K562 (cell line): ENCODE data around the gene GPR42. TPM values are rescaled to one million over a fixed set of nuclear protein-coding genes. Genes with fewer than 3 reads are reported as not detected.

Experiments used
- ATAC-seq: fragments of 200-7000 bp; cut with Tn5 transposase; 3 replicates; pipeline ENCODE4 v1.9.1; 2020; ENCODE audit warnings: moderate library complexity
- BruUV-seq: library from RNA; stranded (reverse); fragments of 400-500 nt; replicated peaks from 2 replicates; lab custom pipeline; 2021; lab: Mats Ljungman, UMichigan
- CTCF ChIA-PET: fragments of 300-600 bp; formaldehyde crosslinking; extraction: SDS; loops from one replicate; lab custom pipeline; 2021; ENCODE audit warnings: low intra/inter-chr PET ratio; lab: Yijun Ruan, JAX
- POLR2A ChIA-PET: fragments of 300-600, 350-650 bp; sonication (Branson Sonifier 250); formaldehyde crosslinking; extraction: SDS; loops from one replicate; lab custom pipeline; 2021; ENCODE audit warnings: antibody characterized with exemption, inconsistent platforms; lab: Yijun Ruan, JAX
- DNase-seq, 4 experiments: peaks; one replicate each; pipeline versions ENCODE4 v3.0.0 to v3.0.0-alpha.2; 2011 to 2018; ENCODE audit warnings: low spot score in 3 of 4, mixed read lengths in 3 of 4; ENCODE audit errors: extremely low read depth in 1 of 4
- FAIRE-seq: peaks from 2 replicates; lab custom pipeline; 2011; peaks lifted over from hg19 to GRCh38; lab: Jason Lieb, UNC
- H2AFZ ChIP-seq: 2 replicates; pipeline ENCODE4 v1.6.0; 2011; ENCODE audit warnings: low read depth, low read length, control low read depth, inconsistent platforms
- H3K27ac ChIP-seq: fragments of 200-600 bp; 3 replicates; pipeline ENCODE4 v1.8.0; 2011; ENCODE audit warnings: low read depth, mild to moderate bottlenecking, control low read depth, inconsistent platforms, low read length, moderate library complexity, mixed read lengths; ENCODE audit errors: extremely low read depth
- H3K27me3 ChIP-seq, 2 experiments: fragments of 300-600 bp in 1 of 2; 2 replicates in 1 of 2; 3 replicates in 1 of 2; pipeline versions ENCODE4 v1.6.0 to v1.8.0; 2011; ENCODE audit warnings: inconsistent platforms in 2 of 2, low read length in 2 of 2, mild to moderate bottlenecking in 1 of 2, mixed read lengths in 1 of 2, moderate library complexity in 1 of 2; ENCODE audit not compliant: control insufficient read depth in 2 of 2, insufficient read depth in 2 of 2
- H3K36me3 ChIP-seq: fragments of 300-600 bp; 3 replicates; pipeline ENCODE4 v1.8.0; 2011; ENCODE audit warnings: mild to moderate bottlenecking, low read length, inconsistent platforms; ENCODE audit not compliant: control insufficient read depth, insufficient read depth
- H3K4me1 ChIP-seq, 2 experiments: fragments of 200-600 bp in 1 of 2; replicated peaks in 1 of 2; 2 replicates in 1 of 2; 3 replicates in 1 of 2; pipeline versions ENCODE4 v1.5.1 to v1.8.0; 2011; ENCODE audit warnings: inconsistent platforms in 2 of 2, low read length in 2 of 2, mild to moderate bottlenecking in 1 of 2, mixed read lengths in 1 of 2, moderate library complexity in 1 of 2; ENCODE audit not compliant: control insufficient read depth in 2 of 2, insufficient read depth in 2 of 2
- H3K4me2 ChIP-seq: 2 replicates; pipeline ENCODE4 v1.6.1; 2011; ENCODE audit warnings: low read length, control low read depth, inconsistent platforms, mixed read lengths; ENCODE audit not compliant: insufficient read depth
- H3K4me3 ChIP-seq: fragments of 200-600 bp; sonication (generic), shearing (Covaris generic); 2 replicates; pipeline ENCODE4 v1.5.1; 2016; ENCODE audit warnings: control low read depth, inconsistent platforms
- H3K79me2 ChIP-seq: fragments of 200-600 bp; 3 replicates; pipeline ENCODE4 v1.8.0; 2011; ENCODE audit warnings: low read length, inconsistent platforms; ENCODE audit not compliant: control insufficient read depth, insufficient read depth
- H3K9ac ChIP-seq, 2 experiments: 2 replicates each; pipeline versions ENCODE4 v1.6.0 to v1.6.1; 2011; ENCODE audit warnings: low read depth in 2 of 2, low read length in 2 of 2, control low read depth in 1 of 2, inconsistent platforms in 1 of 2, mild to moderate bottlenecking in 1 of 2, mixed read lengths in 1 of 2; ENCODE audit not compliant: insufficient read depth in 1 of 2
- H3K9me1 ChIP-seq: one replicate; pipeline ENCODE4 v1.6.0; 2011; ENCODE audit warnings: inconsistent platforms, mild to moderate bottlenecking, low read length, moderate library complexity; ENCODE audit not compliant: control insufficient read depth, insufficient read depth
- H3K9me3 ChIP-seq: replicated peaks from 2 replicates; pipeline ENCODE4 v1.5.1; 2011; ENCODE audit warnings: low read depth, low read length, inconsistent platforms; ENCODE audit not compliant: control insufficient read depth, insufficient read depth
- H4K20me1 ChIP-seq: replicated peaks from 2 replicates; pipeline ENCODE4 v1.6.1; 2011; ENCODE audit warnings: low read length, inconsistent platforms, mixed read lengths; ENCODE audit not compliant: control insufficient read depth, insufficient read depth
- WGBS: fragments of 100-300 bp; shearing (Covaris generic); methylation state at CpG from one replicate; pipeline ENCODE4 v1.1.6; 2016; ENCODE audit warnings: low coverage, mixed read lengths; ENCODE audit not compliant: insufficient coverage; ENCODE audit errors: missing lambda C conversion rate; 5-methylcytosine and 5-hydroxymethylcytosine counted together
- in situ Hi-C: fragments of 300-500 bp; cut with MboI; formaldehyde crosslinking; loops from 4 replicates; pipeline ENCODE4 v1.15.0; 2018; ENCODE audit warnings: inconsistent platforms, mixed read lengths
- intact Hi-C: fragments of 100-400 bp; cut with micrococcal nuclease; formaldehyde crosslinking; loops from 2 replicates; pipeline ENCODE4 v1.14.2; 2022
- polyA plus RNA-seq, 8 experiments: library from polyadenylated mRNA; depleted of rRNA in 4 of 8; stranded (reverse) in 5 of 8; unstranded in 3 of 8; fragments of >200 nt; fragmentation: Nextera tagmentation in 2 of 8; fragmentation: Illumina TruSeq in 1 of 8; extraction: Ambion mirVana in 2 of 8; extraction: Trizol in 1 of 8; gene quantifications; 2 replicates each; pipeline versions ENCODE4 v1.2.1 to v1.2.3, GENCODE V29; 2011 to 2014; ENCODE audit warnings: inconsistent platforms in 1 of 8, missing spikeins in 1 of 8
- total RNA-seq, 7 experiments: library from RNA; depleted of rRNA in 6 of 7; stranded (reverse); fragments of >200 nt in 6 of 7; fragmentation: Illumina TruSeq in 2 of 7; extraction: Trizol in 2 of 7; gene quantifications; 2 replicates each; pipeline versions ENCODE4 v1.2.1 to v1.2.3, GENCODE V29; 2011 to 2021; ENCODE audit warnings: low replicate concordance in 1 of 7
- TF ChIP-seq, protein P1 (sequence below), 3 experiments: IDR thresholded peaks in 2 of 3; conservative IDR thresholded peaks in 1 of 3; 2 replicates each; pipeline ENCODE4 v1.5.1; 2011 to 2012; ENCODE audit warnings: low read length in 3 of 3, mild to moderate bottlenecking in 3 of 3, control low read depth in 2 of 3, improper control_type of control experiment in 1 of 3, inconsistent platforms in 1 of 3, low read depth in 1 of 3, mixed read lengths in 1 of 3, moderate library complexity in 1 of 3; ENCODE audit not compliant: insufficient read depth in 2 of 3
- TF ChIP-seq, protein P2 (sequence below): fragments of 450-650 bp; IDR thresholded peaks from 2 replicates; pipeline ENCODE4 v1.6.1; 2016; ENCODE audit warnings: borderline replicate concordance

The GPR42 gene
- total and polyA plus RNA-seq, 9 of the 15 experiments (the other 6 are each of a cell fraction or from before 2014, with no cell fraction given) = not detected

DNA sequence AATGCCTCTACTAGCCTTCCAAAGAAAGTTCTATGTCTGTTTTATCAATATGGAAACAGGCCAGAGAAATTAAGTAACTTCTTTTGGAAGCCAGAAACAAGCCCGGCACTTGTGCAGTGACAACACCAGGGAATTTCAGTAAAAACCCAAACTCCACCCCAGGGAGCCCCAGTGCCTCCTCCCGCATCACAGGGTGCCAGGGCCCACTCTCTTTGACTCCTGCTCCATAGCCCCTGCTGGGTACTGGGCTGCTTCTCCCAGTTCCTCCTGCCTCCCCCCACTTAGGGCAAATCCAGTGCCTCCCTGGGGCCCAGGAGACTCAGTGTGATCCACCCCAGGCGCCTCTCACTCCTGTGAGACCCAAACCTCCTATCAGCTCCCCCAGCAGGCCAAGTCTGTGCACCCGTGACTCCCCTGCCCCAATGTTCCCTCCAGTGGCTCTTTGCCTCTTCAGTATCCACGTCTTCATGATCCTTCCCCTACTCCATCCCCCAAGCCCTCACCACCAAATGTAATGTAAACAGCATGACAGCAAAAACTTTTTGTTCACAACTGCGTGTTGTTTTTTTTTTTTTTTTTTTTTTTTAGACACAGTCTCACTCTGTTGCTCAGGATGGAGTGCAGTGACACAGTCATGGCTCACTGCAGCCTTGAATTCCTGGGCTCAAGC is 14.9 kb upstream of the GPR42 start:
- no peaks in the 10 kb centered on the region for H3K36me3 ChIP-seq
- no peaks in the 10 kb centered on the region for H3K9me3 ChIP-seq
- peak; percentile 42; the same call in 1 of the 3 replicates for ATAC-seq
- H2AFZ ChIP-seq = no peak overlapping the region
- peak in 2 of 4 experiments; percentile 22 to 42 for DNase-seq
- WGBS = 4% methylated on average over 4 of the region's 6 CpGs
- H3K27me3 ChIP-seq = peaks cover 0 to 11% of the 10 kb centered on the region in 2 experiments; a peak in 3 of 5 replicates
- no peaks in the 10 kb centered on the region for H3K79me2 ChIP-seq
- TF ChIP-seq, protein P1, sequence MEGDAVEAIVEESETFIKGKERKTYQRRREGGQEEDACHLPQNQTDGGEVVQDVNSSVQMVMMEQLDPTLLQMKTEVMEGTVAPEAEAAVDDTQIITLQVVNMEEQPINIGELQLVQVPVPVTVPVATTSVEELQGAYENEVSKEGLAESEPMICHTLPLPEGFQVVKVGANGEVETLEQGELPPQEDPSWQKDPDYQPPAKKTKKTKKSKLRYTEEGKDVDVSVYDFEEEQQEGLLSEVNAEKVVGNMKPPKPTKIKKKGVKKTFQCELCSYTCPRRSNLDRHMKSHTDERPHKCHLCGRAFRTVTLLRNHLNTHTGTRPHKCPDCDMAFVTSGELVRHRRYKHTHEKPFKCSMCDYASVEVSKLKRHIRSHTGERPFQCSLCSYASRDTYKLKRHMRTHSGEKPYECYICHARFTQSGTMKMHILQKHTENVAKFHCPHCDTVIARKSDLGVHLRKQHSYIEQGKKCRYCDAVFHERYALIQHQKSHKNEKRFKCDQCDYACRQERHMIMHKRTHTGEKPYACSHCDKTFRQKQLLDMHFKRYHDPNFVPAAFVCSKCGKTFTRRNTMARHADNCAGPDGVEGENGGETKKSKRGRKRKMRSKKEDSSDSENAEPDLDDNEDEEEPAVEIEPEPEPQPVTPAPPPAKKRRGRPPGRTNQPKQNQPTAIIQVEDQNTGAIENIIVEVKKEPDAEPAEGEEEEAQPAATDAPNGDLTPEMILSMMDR (IDR thresholded peaks at IDR 0.05 in 2 of 3, conservative IDR thresholded peaks at IDR 0.05 in 1 of 3; ENCODE audit: insufficient read depth in 2 of 3, low read depth in 1 of 3, low read length in 3 of 3) = peak in 2 of 3 experiments; percentile 29 to 38; a peak in 3 of 6 replicates
- TF ChIP-seq, protein P2, sequence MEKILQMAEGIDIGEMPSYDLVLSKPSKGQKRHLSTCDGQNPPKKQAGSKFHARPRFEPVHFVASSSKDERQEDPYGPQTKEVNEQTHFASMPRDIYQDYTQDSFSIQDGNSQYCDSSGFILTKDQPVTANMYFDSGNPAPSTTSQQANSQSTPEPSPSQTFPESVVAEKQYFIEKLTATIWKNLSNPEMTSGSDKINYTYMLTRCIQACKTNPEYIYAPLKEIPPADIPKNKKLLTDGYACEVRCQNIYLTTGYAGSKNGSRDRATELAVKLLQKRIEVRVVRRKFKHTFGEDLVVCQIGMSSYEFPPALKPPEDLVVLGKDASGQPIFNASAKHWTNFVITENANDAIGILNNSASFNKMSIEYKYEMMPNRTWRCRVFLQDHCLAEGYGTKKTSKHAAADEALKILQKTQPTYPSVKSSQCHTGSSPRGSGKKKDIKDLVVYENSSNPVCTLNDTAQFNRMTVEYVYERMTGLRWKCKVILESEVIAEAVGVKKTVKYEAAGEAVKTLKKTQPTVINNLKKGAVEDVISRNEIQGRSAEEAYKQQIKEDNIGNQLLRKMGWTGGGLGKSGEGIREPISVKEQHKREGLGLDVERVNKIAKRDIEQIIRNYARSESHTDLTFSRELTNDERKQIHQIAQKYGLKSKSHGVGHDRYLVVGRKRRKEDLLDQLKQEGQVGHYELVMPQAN = no peak
- TF ChIP-seq, all 486 proteins: peak for 1
- Histone ChIP-seq H4K20me1 (no peaks in the 10 kb centered on the region), H3K9me1 (no peaks in the 10 kb centered on the region), H3K27ac (no peak overlapping the region), H3K4me3 (no peak overlapping the region), H3K4me2 (no peak overlapping the region), H3K4me1 (peaks cover 5 to 21% of the 10 kb centered on the region in 2 experiments; a peak in 4 of 5 replicates), H3K9ac (0 out of 4 replicates have a peak overlapping the region, but pooled peaks of 1 of the 2 experiments have one; percentile 28)
- no peak for FAIRE-seq
- BruUV-seq = no TSS peak
- POLR2A ChIA-PET = interaction anchor here (0.8 kb wide), 1 partner anchor 19 kb away, joined by 3 read pairs; no protein-coding TSS in a partner anchor
- CTCF ChIA-PET = no interaction called here
- intact Hi-C loops (no loop called here), in situ Hi-C loops (no loop called here)
